Ishikawa (cell line): Measurements from ENCODE around the gene DELE1.

Experiments
- CEBPB ChIP-seq: IDR thresholded peaks from 2 replicates; pipeline ENCODE4 v1.6.1; 2012
- EP300 ChIP-seq: IDR thresholded peaks from 2 replicates; pipeline ENCODE4 v1.6.1; 2012; ENCODE audit warnings: borderline replicate concordance
- FOXM1 ChIP-seq: IDR thresholded peaks from 2 replicates; pipeline ENCODE4 v1.6.1; 2012; ENCODE audit warnings: low read depth, borderline replicate concordance
- RAD21 ChIP-seq: IDR thresholded peaks from 2 replicates; pipeline ENCODE4 v1.6.1; 2012; ENCODE audit warnings: low read depth
- TCF12 ChIP-seq: IDR thresholded peaks from 2 replicates; pipeline ENCODE4 v1.6.1; 2012; ENCODE audit warnings: low read depth
- TEAD4 ChIP-seq: IDR thresholded peaks from 2 replicates; pipeline ENCODE4 v1.6.1; 2012
- YY1 ChIP-seq: IDR thresholded peaks from 2 replicates; pipeline ENCODE4 v1.6.1; 2012; ENCODE audit warnings: low read depth
- ZBTB7A ChIP-seq: IDR thresholded peaks from 2 replicates; pipeline ENCODE4 v1.6.1; 2012; ENCODE audit warnings: low read depth
- TF ChIP-seq, protein P1 (sequence below): IDR thresholded peaks from 2 replicates; pipeline ENCODE4 v1.6.1; 2012
- TF ChIP-seq, protein P2 (sequence below): IDR thresholded peaks from 2 replicates; pipeline ENCODE4 v1.6.1; 2012
- TF ChIP-seq, protein P3 (sequence below): IDR thresholded peaks from 2 replicates; pipeline ENCODE4 v1.6.1; 2012; ENCODE audit warnings: low read depth, mild to moderate bottlenecking

DNA sequence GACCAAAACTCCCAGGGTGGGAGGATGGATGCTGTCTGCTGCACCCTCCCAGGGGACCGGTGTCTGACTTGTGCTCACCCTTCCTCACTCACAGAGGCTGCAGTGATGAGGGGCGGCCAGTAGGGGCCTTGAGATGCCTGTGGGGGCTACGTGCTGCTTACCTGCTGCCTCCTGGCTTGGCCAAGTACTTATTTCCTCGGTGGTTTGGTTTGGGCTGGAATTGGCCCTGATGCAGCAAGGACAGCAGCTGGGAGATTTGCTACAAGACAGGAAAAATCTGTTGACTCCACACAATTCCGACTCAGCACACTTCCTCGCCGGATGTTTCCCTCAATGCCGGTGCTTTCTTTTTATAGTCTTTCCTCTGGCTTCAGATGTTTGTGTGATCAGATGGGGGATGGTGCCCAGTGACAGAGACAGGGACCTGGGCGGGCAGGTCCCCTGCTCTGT is 27.7 kb downstream of the DELE1 start:
- TF ChIP-seq, protein P1, sequence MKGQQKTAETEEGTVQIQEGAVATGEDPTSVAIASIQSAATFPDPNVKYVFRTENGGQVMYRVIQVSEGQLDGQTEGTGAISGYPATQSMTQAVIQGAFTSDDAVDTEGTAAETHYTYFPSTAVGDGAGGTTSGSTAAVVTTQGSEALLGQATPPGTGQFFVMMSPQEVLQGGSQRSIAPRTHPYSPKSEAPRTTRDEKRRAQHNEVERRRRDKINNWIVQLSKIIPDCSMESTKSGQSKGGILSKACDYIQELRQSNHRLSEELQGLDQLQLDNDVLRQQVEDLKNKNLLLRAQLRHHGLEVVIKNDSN, result no peak
- TF ChIP-seq EP300 (no peak), RAD21 (no peak), CEBPB (no peak), YY1 (no peak), TEAD4 (no peak), FOXM1 (no peak), TCF12 (no peak), ZBTB7A (no peak)
- TF ChIP-seq, protein P2, sequence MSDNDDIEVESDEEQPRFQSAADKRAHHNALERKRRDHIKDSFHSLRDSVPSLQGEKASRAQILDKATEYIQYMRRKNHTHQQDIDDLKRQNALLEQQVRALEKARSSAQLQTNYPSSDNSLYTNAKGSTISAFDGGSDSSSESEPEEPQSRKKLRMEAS, result no peak
- TF ChIP-seq, protein P3, sequence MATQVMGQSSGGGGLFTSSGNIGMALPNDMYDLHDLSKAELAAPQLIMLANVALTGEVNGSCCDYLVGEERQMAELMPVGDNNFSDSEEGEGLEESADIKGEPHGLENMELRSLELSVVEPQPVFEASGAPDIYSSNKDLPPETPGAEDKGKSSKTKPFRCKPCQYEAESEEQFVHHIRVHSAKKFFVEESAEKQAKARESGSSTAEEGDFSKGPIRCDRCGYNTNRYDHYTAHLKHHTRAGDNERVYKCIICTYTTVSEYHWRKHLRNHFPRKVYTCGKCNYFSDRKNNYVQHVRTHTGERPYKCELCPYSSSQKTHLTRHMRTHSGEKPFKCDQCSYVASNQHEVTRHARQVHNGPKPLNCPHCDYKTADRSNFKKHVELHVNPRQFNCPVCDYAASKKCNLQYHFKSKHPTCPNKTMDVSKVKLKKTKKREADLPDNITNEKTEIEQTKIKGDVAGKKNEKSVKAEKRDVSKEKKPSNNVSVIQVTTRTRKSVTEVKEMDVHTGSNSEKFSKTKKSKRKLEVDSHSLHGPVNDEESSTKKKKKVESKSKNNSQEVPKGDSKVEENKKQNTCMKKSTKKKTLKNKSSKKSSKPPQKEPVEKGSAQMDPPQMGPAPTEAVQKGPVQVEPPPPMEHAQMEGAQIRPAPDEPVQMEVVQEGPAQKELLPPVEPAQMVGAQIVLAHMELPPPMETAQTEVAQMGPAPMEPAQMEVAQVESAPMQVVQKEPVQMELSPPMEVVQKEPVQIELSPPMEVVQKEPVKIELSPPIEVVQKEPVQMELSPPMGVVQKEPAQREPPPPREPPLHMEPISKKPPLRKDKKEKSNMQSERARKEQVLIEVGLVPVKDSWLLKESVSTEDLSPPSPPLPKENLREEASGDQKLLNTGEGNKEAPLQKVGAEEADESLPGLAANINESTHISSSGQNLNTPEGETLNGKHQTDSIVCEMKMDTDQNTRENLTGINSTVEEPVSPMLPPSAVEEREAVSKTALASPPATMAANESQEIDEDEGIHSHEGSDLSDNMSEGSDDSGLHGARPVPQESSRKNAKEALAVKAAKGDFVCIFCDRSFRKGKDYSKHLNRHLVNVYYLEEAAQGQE, result no peak
